HepG2 (cell line): ENCODE data around the gene FAM174C. TPM values are rescaled to one million over a fixed set of nuclear protein-coding genes. Genes with fewer than 3 reads are reported as not detected.

ENCODE experiments used
- ATAC-seq: fragments of 200-7000 bp; cut with Tn5 transposase; 3 replicates; pipeline ENCODE4 v1.9.1; 2020; ENCODE audit warnings: mild to moderate bottlenecking, moderate library complexity
- BruUV-seq: library from RNA; stranded (reverse); fragments of 400-500 nt; replicated peaks from 2 replicates; lab custom pipeline; 2021; lab: Mats Ljungman, UMichigan
- CTCF ChIA-PET: fragments of 300-600 bp; formaldehyde crosslinking; extraction: SDS; loops from one replicate; lab custom pipeline; 2021; ENCODE audit warnings: low total read pairs, inconsistent platforms, low intra/inter-chr PET ratio; lab: Yijun Ruan, JAX
- POLR2A ChIA-PET: fragments of 350-600 bp; sonication (Branson Sonifier 250); formaldehyde crosslinking; loops from one replicate; lab custom pipeline; 2020; ENCODE audit warnings: antibody characterized with exemption, inconsistent platforms; lab: Yijun Ruan, JAX
- DNase-seq: peaks from one replicate; pipeline ENCODE4 v3.0.0-alpha.2; 2015; ENCODE audit warnings: low spot score
- FAIRE-seq: peaks from 3 replicates; lab custom pipeline; 2011; peaks lifted over from hg19 to GRCh38; lab: Jason Lieb, UNC
- H2AFZ ChIP-seq: one replicate; pipeline ENCODE4 v1.6.1; 2011; ENCODE audit warnings: low read length, inconsistent platforms
- H3K27ac ChIP-seq: fragments of 300-600 bp; 3 replicates; pipeline ENCODE4 v1.8.0; 2011; ENCODE audit warnings: mixed run types, mild to moderate bottlenecking, mixed read lengths, low read length, inconsistent platforms; ENCODE audit not compliant: insufficient read depth; ENCODE audit errors: extremely low read length
- H3K27me3 ChIP-seq, 2 experiments: fragments of 200-600 bp in 1 of 2; 2 replicates in 1 of 2; 3 replicates in 1 of 2; pipeline versions ENCODE4 v1.6.0 to v1.8.0; 2011; ENCODE audit warnings: low read length in 2 of 2, mild to moderate bottlenecking in 2 of 2, moderate library complexity in 2 of 2, inconsistent platforms in 1 of 2; ENCODE audit not compliant: insufficient read depth in 2 of 2, control insufficient read depth in 1 of 2
- H3K36me3 ChIP-seq, 2 experiments: fragments of 200-600 bp in 1 of 2; replicated peaks in 1 of 2; 2 replicates in 1 of 2; 3 replicates in 1 of 2; pipeline versions ENCODE4 v1.5.1 to v1.8.0; 2011; ENCODE audit warnings: low read length in 2 of 2, inconsistent platforms in 1 of 2; ENCODE audit not compliant: insufficient read depth in 2 of 2, control insufficient read depth in 1 of 2
- H3K4me1 ChIP-seq: 2 replicates; pipeline ENCODE4 v1.5.1; 2012; ENCODE audit warnings: low read length, inconsistent platforms; ENCODE audit not compliant: insufficient read depth
- H3K4me2 ChIP-seq: 2 replicates; pipeline ENCODE4 v1.6.0; 2011; ENCODE audit warnings: low read depth, low read length, inconsistent platforms
- H3K4me3 ChIP-seq, 3 experiments: fragments of 200-600 bp in 1 of 3; sonication (generic), shearing (Covaris generic) in 1 of 3; replicated peaks in 1 of 3; 2 replicates each; pipeline ENCODE4 v1.5.1; 2011 to 2016; ENCODE audit warnings: low read length in 3 of 3, inconsistent platforms in 2 of 3, low read depth in 2 of 3, mild to moderate bottlenecking in 2 of 3, control low read depth in 1 of 3, mixed read lengths in 1 of 3; ENCODE audit not compliant: insufficient read depth in 1 of 3
- H3K79me2 ChIP-seq: one replicate; pipeline ENCODE4 v1.6.1; 2011; ENCODE audit warnings: low read length, inconsistent platforms; ENCODE audit not compliant: insufficient read depth
- H3K9ac ChIP-seq: 2 replicates; pipeline ENCODE4 v1.6.0; 2011; ENCODE audit warnings: mild to moderate bottlenecking, low read depth, low read length, inconsistent platforms; ENCODE audit not compliant: insufficient read depth
- H3K9me3 ChIP-seq: 2 replicates; pipeline ENCODE4 v1.5.1; 2012; ENCODE audit warnings: mild to moderate bottlenecking, low read length
- H4K20me1 ChIP-seq: 2 replicates; pipeline ENCODE4 v1.6.0; 2011; ENCODE audit warnings: inconsistent platforms, mild to moderate bottlenecking, low read length, moderate library complexity; ENCODE audit not compliant: insufficient read depth
- HES4 ChIP-seq: sonication (generic); formaldehyde crosslinking; IDR thresholded peaks from 2 replicates; pipeline ENCODE4 v1.9.0; 2021; ENCODE audit warnings: mild to moderate bottlenecking, missing genetic modification reagents, borderline replicate concordance
- KDM4B ChIP-seq: sonication (generic); formaldehyde crosslinking; IDR thresholded peaks from 2 replicates; pipeline ENCODE4 v1.4.0; 2020; ENCODE audit warnings: missing genetic modification reagents
- KLF15 ChIP-seq: sonication (generic); formaldehyde crosslinking; IDR thresholded peaks from 2 replicates; pipeline ENCODE4 v1.8.1; 2023; ENCODE audit warnings: borderline replicate concordance, mild to moderate bottlenecking, inconsistent platforms, missing genetic modification reagents, mixed read lengths
- SMC3 ChIP-seq: IDR thresholded peaks from 2 replicates; pipeline ENCODE4 v1.6.1; 2011; ENCODE audit warnings: low read length, improper control_type of control experiment
- SPEN ChIP-seq: sonication (generic); formaldehyde crosslinking; IDR thresholded peaks from 2 replicates; pipeline ENCODE4 v1.5.1; 2020; ENCODE audit warnings: low read depth, mild to moderate bottlenecking, missing genetic modification reagents
- TEAD3 ChIP-seq: optimal IDR thresholded peaks from 2 replicates; pipeline ENCODE3; 2016; ENCODE audit warnings: borderline replicate concordance
- THRA ChIP-seq: sonication (generic); formaldehyde crosslinking; IDR thresholded peaks from 2 replicates; pipeline ENCODE4 v1.4.0; 2020; ENCODE audit warnings: missing genetic modification reagents, borderline replicate concordance
- ZBTB10 ChIP-seq: sonication (generic); formaldehyde crosslinking; IDR thresholded peaks from 2 replicates; pipeline ENCODE4 v1.4.0; 2020; ENCODE audit warnings: missing genetic modification reagents, borderline replicate concordance
- ZBTB33 ChIP-seq: sonication (generic); formaldehyde crosslinking; IDR thresholded peaks from 2 replicates; pipeline ENCODE4 v1.4.0; 2020; ENCODE audit warnings: missing genetic modification reagents
- ZFX ChIP-seq: sonication (generic); formaldehyde crosslinking; IDR thresholded peaks from 2 replicates; pipeline ENCODE4 v1.4.0; 2020; ENCODE audit warnings: mild to moderate bottlenecking, low read depth, missing genetic modification reagents, moderate library complexity
- ZNF263 ChIP-seq: sonication (generic); formaldehyde crosslinking; IDR thresholded peaks from 2 replicates; pipeline ENCODE4 v1.4.0; 2020; ENCODE audit warnings: missing genetic modification reagents
- ZNF280B ChIP-seq: sonication (generic); formaldehyde crosslinking; IDR thresholded peaks from 2 replicates; pipeline ENCODE4 v1.5.0; 2020; ENCODE audit warnings: missing genetic modification reagents, mild to moderate bottlenecking, borderline replicate concordance
- ZNF431 ChIP-seq: sonication (generic); formaldehyde crosslinking; IDR thresholded peaks from 2 replicates; pipeline ENCODE4 v1.9.0; 2022; ENCODE audit warnings: missing genetic modification reagents, low read depth, mild to moderate bottlenecking, borderline replicate concordance
- ZNF766 ChIP-seq: sonication (generic); formaldehyde crosslinking; IDR thresholded peaks from 2 replicates; pipeline ENCODE4 v1.5.0; 2020; ENCODE audit warnings: missing genetic modification reagents, borderline replicate concordance
- WGBS: methylation state at CpG from one replicate; pipeline ENCODE4 v1.1.6; 2017; ENCODE audit warnings: low lambda C conversion rate; 5-methylcytosine and 5-hydroxymethylcytosine counted together
- in situ Hi-C: cut with HindIII; loops from 2 replicates; pipeline ENCODE4 v1.10.0; 2017; ENCODE audit warnings: low pct_unique_long_range_greater_than_20kb; ENCODE audit not compliant: extremely low pct_ligation_motif_present
- intact Hi-C: fragments of 100-400 bp; cut with micrococcal nuclease; formaldehyde crosslinking; loops from one replicate; pipeline ENCODE4 v1.10.0; 2022; ENCODE audit not compliant: unreplicated experiment
- polyA plus RNA-seq, 8 experiments: library from polyadenylated mRNA; depleted of rRNA in 3 of 8; stranded (reverse) in 7 of 8; unstranded in 1 of 8; fragments of >200 nt; fragmentation: Illumina TruSeq in 4 of 8; extraction: Trizol in 4 of 8; gene quantifications; 2 replicates each; pipeline versions ENCODE4 v1.2.1 to v1.2.3, GENCODE V29; 2011 to 2016; ENCODE audit warnings: low read depth in 4 of 8, missing spikeins in 1 of 8, mixed read lengths in 1 of 8; ENCODE audit not compliant: insufficient read depth in 1 of 8
- total RNA-seq, 5 experiments: library from RNA; depleted of rRNA; stranded (reverse); fragments of >200 nt; fragmentation: Illumina TruSeq; extraction: Trizol; gene quantifications; 2 replicates each; pipeline ENCODE4 v1.2.3, GENCODE V29; 2016; ENCODE audit warnings: low read depth in 1 of 5

Gene FAM174C
- total and polyA plus RNA-seq, 2 of the 13 experiments (the other 11 are each of a cell fraction or from before 2014, with no cell fraction given): 19.5 to 31.3 TPM

- H3K27ac ChIP-seq: no peak overlapping the region
- 74% methylated on average over 36 of the region's 40 CpGs for WGBS
- H3K4me1 ChIP-seq: peaks cover 76% of the 10 kb centered on the region
- FAIRE-seq (no peak), ATAC-seq (no peak), DNase-seq (no peak)
- CTCF ChIA-PET: interaction anchor here (1.2 to 3.8 kb wide), 2 partner anchors 16 to 25 kb away, joined by 4 to 60 read pairs; no protein-coding TSS in a partner anchor
- H3K9me3 ChIP-seq: no peaks in the 10 kb centered on the region
- peaks cover 31% of the 10 kb centered on the region for H4K20me1 ChIP-seq
- BruUV-seq: no TSS peak
- peak overlapping the region; percentile 66 for H3K4me2 ChIP-seq
- intact Hi-C loops: loop anchor here (1.0 kb wide), 1 partner anchor 24 kb away; no protein-coding TSS in a partner anchor
- no peak overlapping the region for H2AFZ ChIP-seq
- H3K36me3 ChIP-seq: peaks cover 13 to 30% of the 10 kb centered on the region in 2 experiments
- H3K79me2 ChIP-seq: peaks cover 33% of the 10 kb centered on the region
- no peaks in the 10 kb centered on the region for H3K27me3 ChIP-seq
- POLR2A ChIA-PET: interaction anchor here (0.5 to 11.5 kb wide), 53 partner anchors 11 to 408 kb away, joined by 3 to 668 read pairs (median 5); partner anchors contain the start of genes ARHGAP45, ATP5F1D, CBARP and CNN2
- H3K9ac ChIP-seq: no peak overlapping the region
- in situ Hi-C loops: no loop called here
- H3K4me3 ChIP-seq: peak overlapping the region in 2 of 3 experiments; percentile 40 to 53; a peak in 4 of 6 replicates
- no peak for TF ChIP-seq KDM4B (CRISPR knock-in tag)
- TF ChIP-seq TEAD3 (CRISPR knock-in tag): peak; percentile 4
- no peak for TF ChIP-seq ZNF766 (CRISPR knock-in tag)
- TF ChIP-seq SPEN: peak; percentile 65; the same call in 1 of the 2 replicates
- 0 out of 2 replicates have a peak, but pooled peaks have one; percentile 5 for TF ChIP-seq ZNF280B (CRISPR knock-in tag)
- no peak for TF ChIP-seq SMC3
- no peak for TF ChIP-seq KLF15
- no peak for TF ChIP-seq HES4 (CRISPR knock-in tag)
- TF ChIP-seq ZNF431: no peak
- TF ChIP-seq ZBTB10 (CRISPR knock-in tag): peak; percentile 31; the same call in 1 of the 2 replicates
- TF ChIP-seq ZNF263 (CRISPR knock-in tag): no peak; the same call in 1 of the 2 replicates
- TF ChIP-seq ZBTB33 (CRISPR knock-in tag): 0 out of 2 replicates have a peak, but pooled peaks have one; percentile 14
- no peak for TF ChIP-seq THRA (CRISPR knock-in tag)
- peak; percentile 50; the same call in 1 of the 2 replicates for TF ChIP-seq ZFX (CRISPR knock-in tag)
These were observed 6.9 kb upstream of the FAM174C start for GRCh38 chr19:1268226-1269064.
